C4-2B (cell line): ENCODE results near the gene SETD4.

Experiments
- H3K27ac ChIP-seq: fragments of 450-650 bp; 2 replicates; pipeline ENCODE4 v1.5.1; 2017
- ZFX ChIP-seq: fragments of 450-650 bp; IDR thresholded peaks from 2 replicates; pipeline ENCODE4 v1.6.1; 2017
- TF ChIP-seq, protein P1 (sequence below): fragments of 450-650 bp; conservative IDR thresholded peaks from 2 replicates; pipeline ENCODE4 v1.5.1; 2017; ENCODE audit warnings: mild to moderate bottlenecking

Gene SETD4

GRCh38 chr21:36029309-36029708 is 31.0 kb downstream of the SETD4 start:
- TF ChIP-seq, protein P1, sequence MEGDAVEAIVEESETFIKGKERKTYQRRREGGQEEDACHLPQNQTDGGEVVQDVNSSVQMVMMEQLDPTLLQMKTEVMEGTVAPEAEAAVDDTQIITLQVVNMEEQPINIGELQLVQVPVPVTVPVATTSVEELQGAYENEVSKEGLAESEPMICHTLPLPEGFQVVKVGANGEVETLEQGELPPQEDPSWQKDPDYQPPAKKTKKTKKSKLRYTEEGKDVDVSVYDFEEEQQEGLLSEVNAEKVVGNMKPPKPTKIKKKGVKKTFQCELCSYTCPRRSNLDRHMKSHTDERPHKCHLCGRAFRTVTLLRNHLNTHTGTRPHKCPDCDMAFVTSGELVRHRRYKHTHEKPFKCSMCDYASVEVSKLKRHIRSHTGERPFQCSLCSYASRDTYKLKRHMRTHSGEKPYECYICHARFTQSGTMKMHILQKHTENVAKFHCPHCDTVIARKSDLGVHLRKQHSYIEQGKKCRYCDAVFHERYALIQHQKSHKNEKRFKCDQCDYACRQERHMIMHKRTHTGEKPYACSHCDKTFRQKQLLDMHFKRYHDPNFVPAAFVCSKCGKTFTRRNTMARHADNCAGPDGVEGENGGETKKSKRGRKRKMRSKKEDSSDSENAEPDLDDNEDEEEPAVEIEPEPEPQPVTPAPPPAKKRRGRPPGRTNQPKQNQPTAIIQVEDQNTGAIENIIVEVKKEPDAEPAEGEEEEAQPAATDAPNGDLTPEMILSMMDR = no peak
- TF ChIP-seq ZFX = no peak
- no peak overlapping the region for H3K27ac ChIP-seq

DNA sequence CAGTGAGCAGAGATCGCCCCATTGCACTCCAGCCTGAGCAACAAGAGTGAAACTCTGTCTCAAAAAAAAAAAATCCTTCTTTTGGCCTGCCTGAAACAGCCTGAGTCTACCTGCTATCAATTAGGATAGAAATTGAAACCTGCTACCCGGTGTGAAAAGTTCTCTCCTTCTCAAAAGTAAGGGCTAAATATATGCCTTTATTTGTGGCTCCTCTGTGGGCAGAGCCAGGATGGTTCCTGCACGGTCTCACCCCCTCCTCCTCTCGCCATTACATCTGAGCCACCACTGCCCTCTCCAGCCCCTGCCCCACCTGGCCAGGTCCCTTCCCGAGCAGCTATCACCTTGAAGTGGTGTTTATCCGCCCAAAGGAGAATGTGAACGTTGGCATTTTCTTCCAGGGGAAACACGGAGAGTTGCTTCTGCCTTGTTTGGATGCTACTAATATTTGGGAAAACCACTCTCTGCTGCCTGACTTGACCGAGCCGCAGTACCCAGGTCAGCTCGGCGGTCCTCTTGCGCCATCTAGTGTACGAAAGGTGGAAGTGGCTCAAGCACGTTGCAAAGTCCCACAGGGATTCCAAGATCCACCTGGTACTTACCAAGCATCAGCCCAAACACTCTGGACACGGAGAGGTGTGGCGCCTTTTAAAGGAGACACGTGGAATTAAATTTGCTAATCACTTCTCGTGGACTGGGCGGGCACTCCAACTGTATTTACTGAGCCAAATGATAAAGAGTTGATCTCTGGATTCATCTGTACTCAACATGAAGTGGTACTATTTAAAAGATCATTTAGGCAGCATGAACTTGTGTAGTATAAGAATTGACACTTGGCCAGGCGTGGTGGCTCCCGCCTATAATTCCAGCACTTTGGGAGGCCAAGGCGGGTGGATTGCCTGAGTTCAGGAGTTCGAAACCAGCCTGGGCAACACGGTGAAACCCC is 31.9 kb downstream of the SETD4 start:
- TF ChIP-seq, protein P1 = peak; percentile 94
- no peak for TF ChIP-seq ZFX
- no peak overlapping the region for H3K27ac ChIP-seq

DNA sequence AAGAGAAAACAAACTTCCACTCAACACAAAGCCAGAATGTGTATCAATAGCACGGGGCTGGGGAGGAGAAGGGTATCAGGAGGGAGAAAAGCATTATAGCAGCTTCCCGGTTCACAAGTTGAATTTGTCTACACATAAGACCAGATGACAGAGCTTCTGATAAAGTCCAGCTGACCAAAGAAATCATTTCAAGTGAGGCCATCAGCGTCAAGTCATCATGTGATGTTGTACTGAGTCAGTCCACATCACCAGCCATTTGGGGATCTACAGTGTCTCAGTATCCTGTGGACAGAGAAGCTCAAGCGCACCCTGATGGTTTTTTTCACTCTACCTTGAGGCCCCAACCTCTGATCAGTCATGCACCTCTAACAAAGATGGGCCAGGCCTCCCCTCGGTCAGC is 33.0 kb downstream of the SETD4 start:
- no peak overlapping the region for H3K27ac ChIP-seq

GRCh38 chr21:36024782-36025181 is 35.5 kb downstream of the SETD4 start:
- TF ChIP-seq, protein P1 = no peak
- no peak for TF ChIP-seq ZFX
- H3K27ac ChIP-seq = no peak overlapping the region

More for the DNA sequence above, 33.0 kb downstream of the SETD4 start:
- no peak for TF ChIP-seq ZFX
- TF ChIP-seq, protein P1 = no peak

DNA sequence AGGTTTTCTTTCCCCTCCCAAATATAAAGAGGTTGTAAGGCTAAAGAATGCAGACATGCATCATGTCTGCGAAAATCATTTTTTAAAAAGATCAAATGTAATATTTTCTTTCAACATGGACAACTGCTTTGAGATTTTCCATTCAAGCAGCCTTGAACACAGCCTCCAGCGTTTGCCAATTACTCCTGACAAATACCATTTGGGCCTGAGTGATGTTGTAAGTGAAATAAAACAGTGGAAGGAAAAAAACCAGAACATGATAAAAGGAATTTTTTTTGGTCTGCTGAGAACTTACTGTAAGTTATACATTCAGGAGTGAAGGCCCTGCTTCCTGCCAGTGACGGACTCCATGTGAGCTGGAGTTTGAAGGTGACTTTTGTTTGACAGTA is 37.2 kb downstream of the SETD4 start:
- H3K27ac ChIP-seq = no peak overlapping the region
- no peak for TF ChIP-seq ZFX
- TF ChIP-seq, protein P1 = no peak

GRCh38 chr21:36022427-36023091 is 37.8 kb downstream of the SETD4 start:
- TF ChIP-seq ZFX = no peak
- TF ChIP-seq, protein P1 = no peak
- H3K27ac ChIP-seq = no peak overlapping the region

- no peak overlapping the region for H3K27ac ChIP-seq
- no peak for TF ChIP-seq ZFX
- TF ChIP-seq, protein P1 = no peak
Observed at GRCh38 chr21:36021251-36021837, 39.0 kb downstream of the SETD4 start.
